SU-DHL-6 (cell line): ENCODE measurements around the gene MDK.

ENCODE experiments used
- EZH2phosphoT487 ChIP-seq: fragments of 200-600 bp; sonication (generic), shearing (Covaris generic); conservative IDR thresholded peaks from 2 replicates; pipeline ENCODE4 v1.6.1; 2018; ENCODE audit warnings: mild to moderate bottlenecking, antibody characterized with exemption, low read length, moderate library complexity, mixed read lengths
- TF ChIP-seq, protein P1 (sequence below): fragments of 200-600 bp; sonication (generic); IDR thresholded peaks from one replicate; pipeline ENCODE4 v1.5.1; 2017; ENCODE audit warnings: antibody characterized with exemption, mild to moderate bottlenecking, low read length, moderate library complexity; ENCODE audit not compliant: insufficient read depth, poor library complexity, severe bottlenecking

DNA sequence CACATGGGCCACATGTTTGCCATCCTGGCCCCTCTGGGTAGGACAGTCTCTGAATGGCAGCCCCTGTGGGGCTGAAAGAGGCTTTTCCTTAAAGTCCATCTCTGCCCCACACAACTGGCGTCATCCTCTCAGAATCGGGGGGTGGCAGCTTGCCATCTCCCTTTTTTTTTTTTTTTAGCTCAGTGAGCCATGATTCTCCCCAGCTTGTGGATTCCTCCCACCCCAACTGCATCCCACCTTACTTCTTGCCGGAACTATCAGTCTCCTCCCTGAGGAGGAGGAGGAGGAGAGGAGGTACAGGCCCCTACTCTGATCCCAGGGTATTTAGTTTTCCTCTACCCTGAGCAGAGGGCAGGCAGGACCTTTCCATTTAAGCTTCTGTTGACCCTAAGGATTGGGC lies 30.8 kb upstream of the MDK start:
- TF ChIP-seq, protein P1, sequence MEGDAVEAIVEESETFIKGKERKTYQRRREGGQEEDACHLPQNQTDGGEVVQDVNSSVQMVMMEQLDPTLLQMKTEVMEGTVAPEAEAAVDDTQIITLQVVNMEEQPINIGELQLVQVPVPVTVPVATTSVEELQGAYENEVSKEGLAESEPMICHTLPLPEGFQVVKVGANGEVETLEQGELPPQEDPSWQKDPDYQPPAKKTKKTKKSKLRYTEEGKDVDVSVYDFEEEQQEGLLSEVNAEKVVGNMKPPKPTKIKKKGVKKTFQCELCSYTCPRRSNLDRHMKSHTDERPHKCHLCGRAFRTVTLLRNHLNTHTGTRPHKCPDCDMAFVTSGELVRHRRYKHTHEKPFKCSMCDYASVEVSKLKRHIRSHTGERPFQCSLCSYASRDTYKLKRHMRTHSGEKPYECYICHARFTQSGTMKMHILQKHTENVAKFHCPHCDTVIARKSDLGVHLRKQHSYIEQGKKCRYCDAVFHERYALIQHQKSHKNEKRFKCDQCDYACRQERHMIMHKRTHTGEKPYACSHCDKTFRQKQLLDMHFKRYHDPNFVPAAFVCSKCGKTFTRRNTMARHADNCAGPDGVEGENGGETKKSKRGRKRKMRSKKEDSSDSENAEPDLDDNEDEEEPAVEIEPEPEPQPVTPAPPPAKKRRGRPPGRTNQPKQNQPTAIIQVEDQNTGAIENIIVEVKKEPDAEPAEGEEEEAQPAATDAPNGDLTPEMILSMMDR, result no peak
- no peak for TF ChIP-seq EZH2phosphoT487
